Neutrophil (primary cell): ENCODE data around the gene RNASET2.

Experiments used
- H3K27ac ChIP-seq: fragments of 200-600 bp; sonication (generic); 2 replicates; pipeline ENCODE4 v1.5.1; 2016; ENCODE audit warnings: mild to moderate bottlenecking, moderate library complexity
- H3K27me3 ChIP-seq: fragments of 200-600 bp; sonication (generic); 2 replicates; pipeline ENCODE4 v1.6.0; 2016; ENCODE audit warnings: mild to moderate bottlenecking
- H3K36me3 ChIP-seq: fragments of 200-600 bp; sonication (generic); 2 replicates; pipeline ENCODE4 v1.5.1; 2017
- H3K4me1 ChIP-seq, 2 experiments: fragments of 200-600 bp in 1 of 2; sonication (generic) in 1 of 2; 1 replicate in 1 of 2; 2 replicates in 1 of 2; pipeline versions ENCODE4 v1.5.1 to v1.6.1; 2013 to 2016; ENCODE audit warnings: low read depth in 1 of 2, low read length in 1 of 2, mild to moderate bottlenecking in 1 of 2, moderate library complexity in 1 of 2; ENCODE audit not compliant: control insufficient read depth in 1 of 2, insufficient read depth in 1 of 2
- H3K4me3 ChIP-seq, 2 experiments: fragments of 200-600 bp in 1 of 2; sonication (generic) in 1 of 2; 1 replicate in 1 of 2; 2 replicates in 1 of 2; pipeline ENCODE4 v1.5.1; 2013 to 2016; ENCODE audit warnings: low read depth in 1 of 2, low read length in 1 of 2, mild to moderate bottlenecking in 1 of 2, moderate library complexity in 1 of 2
- H3K9me3 ChIP-seq: fragments of 200-600 bp; sonication (generic); 2 replicates; pipeline ENCODE4 v1.5.1; 2016
- CTCF ChIP-seq: fragments of 200-600 bp; sonication (generic); IDR thresholded peaks from 2 replicates; pipeline ENCODE4 v1.5.1; 2016; ENCODE audit warnings: antibody characterized with exemption

Gene RNASET2

GRCh38 chr6:166956444-166957086, at the start of gene RNASET2:
Gene RNASET2, minus strand, starts transcription at chr6:166956550. Its CDS starts 368 bp downstream, at chr6:166956182.
- peaks cover 33% of the 10 kb centered on the region for H3K36me3 ChIP-seq
- peak; percentile 40 for TF ChIP-seq CTCF
- H3K4me3 ChIP-seq = peak within 1 kb of the TSS; percentile 77 to 100
- H3K27me3 ChIP-seq = no peaks in the 10 kb centered on the region
- peak within 1 kb of the TSS; percentile 99 for H3K27ac ChIP-seq
- no peaks in the 10 kb centered on the region for H3K9me3 ChIP-seq
- H3K4me1 ChIP-seq = peaks cover 79% of the 10 kb centered on the region in 2 experiments

GRCh38 chr6:167005350-167006159, 49.2 kb upstream of the RNASET2 start:
- peaks cover 32% of the 10 kb centered on the region for H3K36me3 ChIP-seq
- TF ChIP-seq CTCF = no peak
- no peaks in the 10 kb centered on the region for H3K9me3 ChIP-seq
- peaks cover 4 to 7% of the 10 kb centered on the region in 2 experiments for H3K4me1 ChIP-seq
- H3K27ac ChIP-seq = no peak overlapping the region
- no peak overlapping the region for H3K4me3 ChIP-seq
- no peaks in the 10 kb centered on the region for H3K27me3 ChIP-seq

- H3K4me3 ChIP-seq = no peak overlapping the region
- no peak for TF ChIP-seq CTCF
- H3K4me1 ChIP-seq = peaks cover 32 to 35% of the 10 kb centered on the region in 2 experiments
- H3K27me3 ChIP-seq = no peaks in the 10 kb centered on the region
- no peaks in the 10 kb centered on the region for H3K9me3 ChIP-seq
- H3K36me3 ChIP-seq = peaks cover 6% of the 10 kb centered on the region
- peak overlapping the region; percentile 26 for H3K27ac ChIP-seq
These were observed 44.4 kb upstream of the RNASET2 start for GRCh38 chr6:167000759-167001158.

GRCh38 chr6:166999884-167000253, 43.5 kb upstream of the RNASET2 start:
- Histone ChIP-seq H3K27ac (peak overlapping the region; percentile 90), H3K27me3 (no peaks in the 10 kb centered on the region), H3K36me3 (no peaks in the 10 kb centered on the region), H3K4me3 (peak overlapping the region; percentile 98 to 99), H3K9me3 (no peaks in the 10 kb centered on the region), H3K4me1 (peaks cover 33 to 36% of the 10 kb centered on the region in 2 experiments)
- no peak for TF ChIP-seq CTCF

- peak; percentile 54 for TF ChIP-seq CTCF
- H3K4me1 ChIP-seq = peaks cover 33 to 36% of the 10 kb centered on the region in 2 experiments
These were observed 43.0 kb upstream of the RNASET2 start, which contains the start of gene CEP43 for GRCh38 chr6:166999145-166999883. Gene CEP43, plus strand, starts transcription at chr6:166999397. Its CDS starts 16 bp downstream, at chr6:166999413.

More at GRCh38 chr6:166999145-166999883, 43.0 kb upstream of the RNASET2 start, which contains the start of gene CEP43:
- Histone ChIP-seq H3K9me3 (no peaks in the 10 kb centered on the region), H3K4me3 (peak within 1 kb of the TSS; percentile 98 to 99), H3K27ac (peak within 1 kb of the TSS; percentile 90), H3K27me3 (no peaks in the 10 kb centered on the region), H3K36me3 (peaks cover 3% of the 10 kb centered on the region)
